Lung (tissue), 12 donors: Measurements from ENCODE around the gene CD58. TPM values are rescaled to one million over a fixed set of nuclear protein-coding genes. Genes with fewer than 3 reads are reported as not detected.
A peak's percentile ranks its signal among the peaks of the same experiment; 100 is the strongest.

Experiments
- ATAC-seq: fragments of 200-7000 bp; cut with Tn5 transposase; one replicate; pipeline ENCODE4 v1.9.1; 2020; ENCODE audit warnings: moderate number of reproducible peaks; ENCODE audit not compliant: insufficient read depth, low FRiP score
- DNase-seq, 3 donors: peaks; one replicate each; pipeline ENCODE4 v3.0.0-alpha.2; 2013 to 2017
- H3K27ac ChIP-seq, 2 donors: one replicate each; pipeline ENCODE4 v1.5.1; 2013; ENCODE audit warnings: mild to moderate bottlenecking in 2 of 2, moderate library complexity in 2 of 2, control low read depth in 1 of 2, inconsistent platforms in 1 of 2, low read depth in 1 of 2, low read length in 1 of 2
- H3K27me3 ChIP-seq, 3 donors: one replicate each; pipeline ENCODE4 v1.5.1; 2013; ENCODE audit warnings: low read length in 2 of 3; ENCODE audit not compliant: control insufficient read depth in 3 of 3, insufficient read depth in 3 of 3
- H3K36me3 ChIP-seq, 4 donors: one replicate each; pipeline ENCODE4 v1.5.1; 2013; ENCODE audit warnings: low read length in 4 of 4, mild to moderate bottlenecking in 1 of 4, moderate library complexity in 1 of 4; ENCODE audit not compliant: control insufficient read depth in 4 of 4, insufficient read depth in 4 of 4
- H3K4me1 ChIP-seq, 5 donors: one replicate each; pipeline ENCODE4 v1.5.1; 2013; ENCODE audit warnings: low read length in 5 of 5, mild to moderate bottlenecking in 2 of 5, moderate library complexity in 1 of 5; ENCODE audit not compliant: control insufficient read depth in 5 of 5, insufficient read depth in 5 of 5
- H3K4me3 ChIP-seq: one replicate; pipeline ENCODE4 v1.5.1; 2013; ENCODE audit warnings: mild to moderate bottlenecking, control low read depth, moderate library complexity
- H3K9ac ChIP-seq, 2 donors: one replicate each; pipeline ENCODE4 v1.5.1; 2013; ENCODE audit warnings: low read length in 2 of 2, control low read depth in 1 of 2; ENCODE audit not compliant: insufficient read depth in 1 of 2
- H3K9me3 ChIP-seq, 4 donors: one replicate each; pipeline ENCODE4 v1.5.1; 2013; ENCODE audit warnings: low read length in 3 of 4, mild to moderate bottlenecking in 1 of 4, moderate library complexity in 1 of 4; ENCODE audit not compliant: control insufficient read depth in 4 of 4, insufficient read depth in 3 of 4
- CTCF ChIP-seq: IDR thresholded peaks from 2 replicates; pipeline ENCODE4 v1.5.1; 2012; ENCODE audit warnings: mild to moderate bottlenecking; ENCODE audit errors: control extremely low read depth, extremely low read depth
- WGBS, 2 donors: extraction: QIAGEN DNeasy Blood & Tissue Kit; methylation state at CpG; one replicate each; pipeline ENCODE4 v1.1.7; 2013; 5-methylcytosine and 5-hydroxymethylcytosine counted together
- polyA plus RNA-seq, 2 donors: library from polyadenylated mRNA; stranded (reverse); fragments of 200-250 nt; gene quantifications; one replicate each; pipeline ENCODE4 v1.2.1, GENCODE V29; 2013
- total RNA-seq, 2 donors: library from RNA; depleted of rRNA in 1 of 2; stranded (reverse); fragments of >200 nt in 1 of 2; gene quantifications; one replicate each; pipeline ENCODE4 v1.2.1, GENCODE V29; 2014 to 2021
- donor health status: control.
- donor health status: control.
- donor health status: Bipolar disorder and iron deficiency.
- donor health status: healthy.
- donor health status: DM: yes; HTN: yes; CAD: no.

The CD58 gene
- total and polyA plus RNA-seq, 4 donors = 27.5 to 52.1 (median 28.7) TPM

DNA sequence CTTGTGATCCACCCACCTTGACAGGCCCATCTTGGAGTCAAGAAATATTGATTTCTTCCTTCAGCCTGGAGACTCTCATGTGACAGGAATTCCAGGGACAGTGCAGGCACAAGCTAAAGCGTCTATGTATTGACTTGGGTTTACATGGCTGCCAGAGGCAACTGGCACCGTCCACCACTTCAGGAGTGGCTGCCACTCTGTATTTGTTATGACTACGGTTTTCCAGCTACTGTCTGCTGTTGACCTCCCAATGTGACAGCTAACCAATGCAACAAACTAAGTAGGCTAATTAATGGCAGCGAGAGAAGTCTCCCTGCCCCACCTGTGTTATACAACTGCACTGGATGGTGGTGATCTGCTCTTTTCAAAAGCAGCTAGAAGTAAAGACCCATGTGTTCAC lies 56.9 kb downstream of the CD58 start:
- WGBS, 2 donors = 78 to 85% methylated on average over 4 of the region's 4 CpGs
- peak overlapping the region in 1 of 2 donors; percentile 3 for H3K27ac ChIP-seq
- H3K27me3 ChIP-seq = no peaks in the 10 kb centered on the region
- peaks cover 0 to 2% (median 0%) of the 10 kb centered on the region in 4 donors for H3K36me3 ChIP-seq
- ATAC-seq (no peak), DNase-seq (no peak)
- no peaks in the 10 kb centered on the region for H3K9me3 ChIP-seq
- peaks cover 0 to 4% (median 0%) of the 10 kb centered on the region in 5 donors for H3K4me1 ChIP-seq
- TF ChIP-seq CTCF = no peak
- H3K4me3 ChIP-seq = no peak overlapping the region
- no peak overlapping the region for H3K9ac ChIP-seq

GRCh38 chr1:116511459-116512019 lies 59.3 kb downstream of the CD58 start:
- no peaks in the 10 kb centered on the region for H3K36me3 ChIP-seq
- no peak overlapping the region for H3K27ac ChIP-seq
- no peaks in the 10 kb centered on the region for H3K27me3 ChIP-seq
- no peak for TF ChIP-seq CTCF
- DNase-seq (no peak), ATAC-seq (no peak)
- H3K9me3 ChIP-seq = no peaks in the 10 kb centered on the region
- WGBS, 2 donors = 92 to 95% methylated on average over 2 of the region's 2 CpGs
- H3K9ac ChIP-seq = no peak overlapping the region
- H3K4me3 ChIP-seq = no peak overlapping the region
- peaks cover 0 to 5% (median 0%) of the 10 kb centered on the region in 5 donors for H3K4me1 ChIP-seq

GRCh38 chr1:116510361-116510760 lies 60.5 kb downstream of the CD58 start:
- no peak for TF ChIP-seq CTCF
- H3K27ac ChIP-seq = no peak overlapping the region
- no peak overlapping the region for H3K9ac ChIP-seq
- ATAC-seq (no peak), DNase-seq (no peak)
- H3K4me3 ChIP-seq = no peak overlapping the region
- no peaks in the 10 kb centered on the region for H3K36me3 ChIP-seq
- peaks cover 0 to 6% (median 0%) of the 10 kb centered on the region in 5 donors for H3K4me1 ChIP-seq
- H3K27me3 ChIP-seq = no peaks in the 10 kb centered on the region
- H3K9me3 ChIP-seq = no peaks in the 10 kb centered on the region
- WGBS, 2 donors = 65 to 81% methylated on average over 4 of the region's 4 CpGs
